ENCODE measurements around the gene CCDC110. TPM values are rescaled to one million over a fixed set of nuclear protein-coding genes. Genes with fewer than 3 reads are reported as not detected.
A peak's percentile ranks its signal among the peaks of the same experiment; 100 is the strongest.

Gene CCDC110
- total and polyA plus RNA-seq, 9 of the 15 experiments (the other 6 are each of a cell fraction or from before 2014, with no cell fraction given), result 0.04 to 0.35 (median 0.07) TPM; not detected in 4

DNA sequence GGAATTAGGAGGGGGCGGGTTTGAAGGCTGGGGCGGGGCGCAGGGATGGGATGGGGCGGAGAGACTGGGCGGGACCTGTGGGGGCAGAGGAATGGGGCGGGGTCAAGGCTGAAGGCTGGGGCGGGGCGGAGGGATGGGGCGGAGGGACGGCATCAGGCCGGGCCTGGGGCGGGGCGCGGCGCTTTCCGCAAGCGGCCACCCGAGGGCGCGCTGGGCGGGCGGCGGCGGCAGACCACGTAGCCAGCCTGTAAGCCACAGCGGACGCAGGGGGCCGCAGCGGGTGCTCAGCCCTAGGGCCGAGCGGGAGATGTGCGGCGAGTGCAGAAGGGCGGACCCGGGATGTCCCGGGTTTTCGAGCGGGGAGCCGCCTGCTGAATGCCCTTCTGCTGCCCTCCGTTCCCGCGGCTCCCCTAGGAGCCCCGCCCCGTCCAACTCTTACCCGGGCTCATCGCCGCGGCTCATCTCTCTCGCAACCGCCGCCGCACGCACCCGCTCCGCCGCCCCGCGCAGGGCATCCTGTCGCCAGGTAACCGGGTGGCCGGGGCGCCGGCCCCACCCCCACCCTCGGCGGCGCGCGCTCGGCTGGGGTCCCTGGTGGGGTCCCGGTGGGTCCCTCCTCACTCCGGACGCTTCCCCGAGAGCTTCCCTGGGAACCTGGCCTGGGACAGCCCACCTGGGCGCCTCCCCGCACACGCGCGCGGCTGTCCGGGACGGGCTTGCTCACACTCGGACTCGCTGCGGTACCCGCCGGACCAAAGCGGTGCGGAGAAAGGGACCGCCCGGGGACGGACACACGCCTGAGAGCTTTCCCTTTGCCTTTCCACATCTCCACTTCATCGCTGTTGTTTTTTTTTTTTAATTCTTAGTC, at the start of gene CCDC110 (continued):
- peak; percentile 85 for TF ChIP-seq RB1 (IDR thresholded peaks at IDR 0.05; ENCODE audit: low read depth)
- TF ChIP-seq, protein P1, sequence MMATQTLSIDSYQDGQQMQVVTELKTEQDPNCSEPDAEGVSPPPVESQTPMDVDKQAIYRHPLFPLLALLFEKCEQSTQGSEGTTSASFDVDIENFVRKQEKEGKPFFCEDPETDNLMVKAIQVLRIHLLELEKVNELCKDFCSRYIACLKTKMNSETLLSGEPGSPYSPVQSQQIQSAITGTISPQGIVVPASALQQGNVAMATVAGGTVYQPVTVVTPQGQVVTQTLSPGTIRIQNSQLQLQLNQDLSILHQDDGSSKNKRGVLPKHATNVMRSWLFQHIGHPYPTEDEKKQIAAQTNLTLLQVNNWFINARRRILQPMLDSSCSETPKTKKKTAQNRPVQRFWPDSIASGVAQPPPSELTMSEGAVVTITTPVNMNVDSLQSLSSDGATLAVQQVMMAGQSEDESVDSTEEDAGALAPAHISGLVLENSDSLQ (IDR thresholded peaks at IDR 0.05), result no peak
- TF ChIP-seq NONO (IDR thresholded peaks at IDR 0.05; ENCODE audit: low read depth in 2 of 2, low read length in 1 of 2), result 0 out of 4 replicates have a peak, but pooled peaks of 1 of the 2 experiments have one; percentile 5
- peak; percentile 54 for TF ChIP-seq PCBP1 (IDR thresholded peaks at IDR 0.05; ENCODE audit: low read depth, low read length, poor library complexity, severe bottlenecking)
- TF ChIP-seq RAD21 (CRISPR knock-in tag; conservative IDR thresholded peaks at IDR 0.05 in 1 of 2, IDR thresholded peaks at IDR 0.05 in 1 of 2), result peak; percentile 54 to 64
- TF ChIP-seq, protein P2, sequence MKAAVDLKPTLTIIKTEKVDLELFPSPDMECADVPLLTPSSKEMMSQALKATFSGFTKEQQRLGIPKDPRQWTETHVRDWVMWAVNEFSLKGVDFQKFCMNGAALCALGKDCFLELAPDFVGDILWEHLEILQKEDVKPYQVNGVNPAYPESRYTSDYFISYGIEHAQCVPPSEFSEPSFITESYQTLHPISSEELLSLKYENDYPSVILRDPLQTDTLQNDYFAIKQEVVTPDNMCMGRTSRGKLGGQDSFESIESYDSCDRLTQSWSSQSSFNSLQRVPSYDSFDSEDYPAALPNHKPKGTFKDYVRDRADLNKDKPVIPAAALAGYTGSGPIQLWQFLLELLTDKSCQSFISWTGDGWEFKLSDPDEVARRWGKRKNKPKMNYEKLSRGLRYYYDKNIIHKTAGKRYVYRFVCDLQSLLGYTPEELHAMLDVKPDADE (conservative IDR thresholded peaks at IDR 0.05; ENCODE audit: control insufficient read depth, low read depth, low read length), result 0 out of 2 replicates have a peak, but pooled peaks have one; percentile 40
- TF ChIP-seq FOXP1 (CRISPR knock-in tag; IDR thresholded peaks at IDR 0.05), result no peak
- peak; percentile 50; the same call in 1 of the 2 replicates for TF ChIP-seq ESRRA (IDR thresholded peaks at IDR 0.05; ENCODE audit: borderline replicate concordance, low read depth)
- TF ChIP-seq PHF8 (IDR thresholded peaks at IDR 0.05; ENCODE audit: borderline replicate concordance, low read length), result peak; percentile 32; the same call in 1 of the 2 replicates
- TF ChIP-seq, protein P3, sequence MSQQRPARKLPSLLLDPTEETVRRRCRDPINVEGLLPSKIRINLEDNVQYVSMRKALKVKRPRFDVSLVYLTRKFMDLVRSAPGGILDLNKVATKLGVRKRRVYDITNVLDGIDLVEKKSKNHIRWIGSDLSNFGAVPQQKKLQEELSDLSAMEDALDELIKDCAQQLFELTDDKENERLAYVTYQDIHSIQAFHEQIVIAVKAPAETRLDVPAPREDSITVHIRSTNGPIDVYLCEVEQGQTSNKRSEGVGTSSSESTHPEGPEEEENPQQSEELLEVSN (IDR thresholded peaks at IDR 0.05; ENCODE audit: borderline replicate concordance in 1 of 2, extremely low read depth in 1 of 2, insufficient read depth in 1 of 2, insufficient read length in 1 of 2, low read depth in 1 of 2, low read length in 1 of 2, poor library complexity in 1 of 2, severe bottlenecking in 1 of 2), result peak in 1 of 2 experiments; percentile 14
- peak; percentile 3; the same call in 1 of the 2 replicates for TF ChIP-seq BMI1 (IDR thresholded peaks at IDR 0.05; ENCODE audit: low read length)
- TF ChIP-seq ZSCAN29 (IDR thresholded peaks at IDR 0.05), result no peak
- TF ChIP-seq SMAD4 (CRISPR knock-in tag; conservative IDR thresholded peaks at IDR 0.05), result peak; percentile 44; the same call in 1 of the 2 replicates
- peak; percentile 88 for TF ChIP-seq CTBP1 (IDR thresholded peaks at IDR 0.05; ENCODE audit: borderline replicate concordance)
- TF ChIP-seq KHSRP (IDR thresholded peaks at IDR 0.05), result no peak
- TF ChIP-seq POLR2G (IDR thresholded peaks at IDR 0.05; ENCODE audit: low read depth, low read length), result 0 out of 2 replicates have a peak, but pooled peaks have one; percentile 24
- TF ChIP-seq, protein P4, sequence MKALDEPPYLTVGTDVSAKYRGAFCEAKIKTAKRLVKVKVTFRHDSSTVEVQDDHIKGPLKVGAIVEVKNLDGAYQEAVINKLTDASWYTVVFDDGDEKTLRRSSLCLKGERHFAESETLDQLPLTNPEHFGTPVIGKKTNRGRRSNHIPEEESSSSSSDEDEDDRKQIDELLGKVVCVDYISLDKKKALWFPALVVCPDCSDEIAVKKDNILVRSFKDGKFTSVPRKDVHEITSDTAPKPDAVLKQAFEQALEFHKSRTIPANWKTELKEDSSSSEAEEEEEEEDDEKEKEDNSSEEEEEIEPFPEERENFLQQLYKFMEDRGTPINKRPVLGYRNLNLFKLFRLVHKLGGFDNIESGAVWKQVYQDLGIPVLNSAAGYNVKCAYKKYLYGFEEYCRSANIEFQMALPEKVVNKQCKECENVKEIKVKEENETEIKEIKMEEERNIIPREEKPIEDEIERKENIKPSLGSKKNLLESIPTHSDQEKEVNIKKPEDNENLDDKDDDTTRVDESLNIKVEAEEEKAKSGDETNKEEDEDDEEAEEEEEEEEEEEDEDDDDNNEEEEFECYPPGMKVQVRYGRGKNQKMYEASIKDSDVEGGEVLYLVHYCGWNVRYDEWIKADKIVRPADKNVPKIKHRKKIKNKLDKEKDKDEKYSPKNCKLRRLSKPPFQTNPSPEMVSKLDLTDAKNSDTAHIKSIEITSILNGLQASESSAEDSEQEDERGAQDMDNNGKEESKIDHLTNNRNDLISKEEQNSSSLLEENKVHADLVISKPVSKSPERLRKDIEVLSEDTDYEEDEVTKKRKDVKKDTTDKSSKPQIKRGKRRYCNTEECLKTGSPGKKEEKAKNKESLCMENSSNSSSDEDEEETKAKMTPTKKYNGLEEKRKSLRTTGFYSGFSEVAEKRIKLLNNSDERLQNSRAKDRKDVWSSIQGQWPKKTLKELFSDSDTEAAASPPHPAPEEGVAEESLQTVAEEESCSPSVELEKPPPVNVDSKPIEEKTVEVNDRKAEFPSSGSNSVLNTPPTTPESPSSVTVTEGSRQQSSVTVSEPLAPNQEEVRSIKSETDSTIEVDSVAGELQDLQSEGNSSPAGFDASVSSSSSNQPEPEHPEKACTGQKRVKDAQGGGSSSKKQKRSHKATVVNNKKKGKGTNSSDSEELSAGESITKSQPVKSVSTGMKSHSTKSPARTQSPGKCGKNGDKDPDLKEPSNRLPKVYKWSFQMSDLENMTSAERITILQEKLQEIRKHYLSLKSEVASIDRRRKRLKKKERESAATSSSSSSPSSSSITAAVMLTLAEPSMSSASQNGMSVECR (CRISPR knock-in tag; IDR thresholded peaks at IDR 0.05), result no peak

All from K562 (cell line).